ENCODE measurements around the gene KLHL17.
"Not testable (repeated sequence)": the region's sequence is repeated elsewhere in the genome, so short reads cannot be mapped to it uniquely, and the experiment has no call there.

The KLHL17 gene

DNA sequence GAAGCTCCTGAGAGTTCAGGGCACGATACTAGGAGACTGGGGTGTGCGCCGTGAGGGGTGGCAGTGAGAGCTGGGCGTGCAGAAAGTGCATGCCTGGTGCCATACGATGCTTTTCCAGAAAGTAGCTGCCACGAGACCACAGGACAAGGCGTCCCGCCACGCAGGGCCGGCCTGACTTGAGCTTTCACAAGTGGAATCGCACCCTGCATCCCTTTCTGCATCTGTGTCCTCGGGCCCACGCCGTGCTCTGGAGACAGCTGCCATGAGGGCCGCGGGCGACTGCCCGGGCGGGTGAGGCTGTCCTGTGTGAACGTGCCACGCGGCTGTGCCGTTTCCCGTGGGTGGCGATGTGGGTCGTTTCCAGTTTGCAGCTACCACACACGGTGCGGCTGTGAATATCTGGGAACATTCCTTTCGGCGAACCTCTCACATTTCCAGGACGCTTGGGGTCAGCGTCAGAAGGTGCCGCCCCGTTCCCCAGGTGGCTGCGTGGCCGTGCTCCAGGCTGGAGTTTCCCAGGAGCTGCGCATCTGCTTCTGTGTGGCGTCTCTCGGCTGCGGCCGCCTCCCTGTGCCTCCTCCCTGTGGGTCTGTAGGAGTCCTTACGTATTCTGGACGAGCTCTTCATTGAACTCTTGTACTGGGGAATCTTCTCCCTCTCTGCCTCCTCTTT is 22.5 kb downstream of the KLHL17 start:
- H3K27me3 ChIP-seq (ENCODE audit: insufficient read depth, low read length), result peaks cover 49% of the 10 kb centered on the region
- no peaks in the 10 kb centered on the region for H3K9me3 ChIP-seq (ENCODE audit: insufficient read depth, low read depth, low read length)
- whole genome bisulfite sequencing, result 87% methylated on average over 43 of the region's 43 CpGs
- H3K4me3 ChIP-seq (ENCODE audit: low read length), result no peak overlapping the region
- H3K4me1 ChIP-seq (ENCODE audit: insufficient read depth, low read length), result no peaks in the 10 kb centered on the region
- no peaks in the 10 kb centered on the region for H3K36me3 ChIP-seq (ENCODE audit: insufficient read depth, low read length)
- H3K9ac ChIP-seq (ENCODE audit: low read depth, low read length), result no peak overlapping the region
- H3K27ac ChIP-seq (ENCODE audit: low read depth, low read length), result no peak overlapping the region

DNA sequence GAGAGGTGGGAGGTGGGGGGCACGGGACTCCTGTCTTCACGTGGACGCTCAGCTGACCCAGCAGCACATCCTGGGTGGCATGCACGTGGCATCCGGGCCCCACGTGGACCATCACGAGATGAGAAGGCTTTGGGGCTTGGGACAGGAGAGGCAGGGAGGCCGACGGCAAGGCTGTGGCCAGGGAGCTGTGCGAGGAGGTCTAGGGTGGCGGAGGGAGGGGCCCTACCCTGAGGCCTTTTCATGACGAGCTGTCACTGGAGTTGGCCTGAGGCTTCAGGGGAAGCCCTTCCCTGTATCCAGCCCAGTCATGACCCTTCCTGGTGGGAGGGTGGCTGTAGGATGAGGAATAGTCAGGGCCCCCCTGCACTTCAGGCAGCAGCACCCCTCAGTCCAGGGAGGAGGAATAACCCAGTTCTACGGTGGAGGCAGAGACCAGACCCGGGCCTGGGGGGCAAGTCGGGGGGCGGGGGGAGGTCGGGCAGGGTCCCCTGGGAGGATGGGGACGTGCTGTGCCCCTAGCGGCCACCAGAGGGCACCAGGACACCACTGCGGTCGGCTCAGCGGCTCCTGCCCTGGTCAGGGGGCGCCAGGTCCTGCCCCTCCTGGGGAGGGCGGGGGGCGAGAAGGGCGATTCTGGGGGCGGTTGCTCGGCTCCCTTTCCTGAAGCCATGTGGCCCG is 23.6 kb downstream of the KLHL17 start:
- 23% methylated on average over 29 of the region's 29 CpGs for WGBS
- no peaks in the 10 kb centered on the region for H3K4me1 ChIP-seq (ENCODE audit: insufficient read depth, low read length)
- H3K4me3 ChIP-seq (ENCODE audit: low read length), result no peak overlapping the region
- H3K9me3 ChIP-seq (ENCODE audit: insufficient read depth, low read depth, low read length), result no peaks in the 10 kb centered on the region
- no peak overlapping the region for H3K27ac ChIP-seq (ENCODE audit: low read depth, low read length)
- no peaks in the 10 kb centered on the region for H3K36me3 ChIP-seq (ENCODE audit: insufficient read depth, low read length)
- peaks cover 55% of the 10 kb centered on the region for H3K27me3 ChIP-seq (ENCODE audit: insufficient read depth, low read length)
- no peak overlapping the region for H3K9ac ChIP-seq (ENCODE audit: low read depth, low read length)

DNA sequence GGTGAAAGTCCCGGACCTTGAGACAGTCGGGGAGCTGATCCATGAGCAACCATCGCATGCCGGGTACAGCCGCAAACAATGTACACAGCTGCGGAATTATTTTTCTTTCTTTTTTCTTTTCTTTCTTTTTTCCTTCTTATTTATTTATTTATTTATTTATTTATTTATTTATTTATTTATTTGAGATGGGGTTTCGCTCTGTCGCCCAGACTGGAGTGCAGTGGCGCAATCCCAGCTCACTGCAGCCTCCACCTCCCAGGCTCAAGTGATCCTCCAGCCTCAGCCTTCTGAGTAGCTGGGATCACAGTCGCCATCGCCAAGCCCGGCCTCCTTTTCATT is 24.1 kb downstream of the KLHL17 start:
- no peaks in the 10 kb centered on the region for H3K4me1 ChIP-seq (ENCODE audit: insufficient read depth, low read length)
- no peaks in the 10 kb centered on the region for H3K9me3 ChIP-seq (ENCODE audit: insufficient read depth, low read depth, low read length)
- H3K27me3 ChIP-seq (ENCODE audit: insufficient read depth, low read length), result peaks cover 60% of the 10 kb centered on the region
- no peaks in the 10 kb centered on the region for H3K36me3 ChIP-seq (ENCODE audit: insufficient read depth, low read length)
- H3K9ac ChIP-seq (ENCODE audit: low read depth, low read length), result no peak overlapping the region
- 66% methylated on average over 9 of the region's 12 CpGs for WGBS
- H3K4me3 ChIP-seq (ENCODE audit: low read length), result no peak overlapping the region
- no peak overlapping the region for H3K27ac ChIP-seq (ENCODE audit: low read depth, low read length)

DNA sequence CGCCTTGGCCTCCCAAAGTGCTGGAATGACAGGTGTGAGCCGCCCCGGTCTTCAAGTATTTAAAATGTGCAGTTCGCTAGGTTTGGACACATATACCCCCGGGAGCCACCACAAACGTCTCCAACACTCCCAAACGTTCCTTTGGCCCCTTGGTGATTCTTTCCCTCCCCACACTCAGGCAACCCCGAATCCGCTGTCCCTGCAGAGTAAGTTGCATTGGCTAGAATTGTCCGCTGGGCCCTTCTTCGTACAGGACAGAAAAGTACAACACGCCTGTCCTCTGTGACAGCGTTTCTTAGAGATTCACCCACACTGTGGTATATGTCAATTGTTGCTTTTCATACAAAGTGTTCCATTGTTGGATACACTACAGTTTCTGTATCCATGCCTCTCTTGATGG is 24.7 kb downstream of the KLHL17 start:
- Histone ChIP-seq H3K27me3 (ENCODE audit: insufficient read depth, low read length) (peaks cover 64% of the 10 kb centered on the region), H3K27ac (ENCODE audit: low read depth, low read length) (no peak overlapping the region)
- WGBS, result 84% methylated on average over 12 of the region's 13 CpGs

DNA sequence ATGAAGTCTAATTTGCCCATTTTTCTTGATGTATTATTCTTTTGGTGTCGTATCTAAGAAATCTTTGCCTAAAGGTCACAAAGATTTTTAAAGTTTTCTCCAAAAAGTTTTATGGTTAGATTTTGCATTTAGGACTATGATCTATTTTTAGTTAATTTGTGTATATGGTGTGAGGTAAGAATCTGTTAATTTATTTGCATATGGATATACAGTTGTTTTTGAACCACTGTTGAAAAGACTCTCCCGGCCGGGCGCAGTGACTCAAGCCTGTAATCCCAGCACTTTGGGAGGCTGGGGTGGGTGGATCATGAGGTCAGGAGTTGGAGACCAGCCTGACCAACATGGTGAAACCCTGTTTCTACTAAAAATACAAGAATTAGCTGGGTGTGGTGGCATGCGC is 27.7 kb downstream of the KLHL17 start:
- H3K9me3 ChIP-seq (ENCODE audit: insufficient read depth, low read depth, low read length); H3K27ac ChIP-seq (ENCODE audit: low read depth, low read length); H3K36me3 ChIP-seq (ENCODE audit: insufficient read depth, low read length); H3K9ac ChIP-seq (ENCODE audit: low read depth, low read length); H3K4me1 ChIP-seq (ENCODE audit: insufficient read depth, low read length); H3K4me3 ChIP-seq (ENCODE audit: low read length): not testable (repeated sequence)
- 79% methylated on average over 5 of the region's 5 CpGs for WGBS
- peaks cover 51% of the 10 kb centered on the region for H3K27me3 ChIP-seq (ENCODE audit: insufficient read depth, low read length)

More for the DNA sequence above, 24.7 kb downstream of the KLHL17 start:
- Histone ChIP-seq H3K4me3 (ENCODE audit: low read length) (no peak overlapping the region), H3K4me1 (ENCODE audit: insufficient read depth, low read length) (no peaks in the 10 kb centered on the region), H3K36me3 (ENCODE audit: insufficient read depth, low read length) (no peaks in the 10 kb centered on the region), H3K9ac (ENCODE audit: low read depth, low read length) (no peak overlapping the region), H3K9me3 (ENCODE audit: insufficient read depth, low read depth, low read length) (no peaks in the 10 kb centered on the region)

DNA sequence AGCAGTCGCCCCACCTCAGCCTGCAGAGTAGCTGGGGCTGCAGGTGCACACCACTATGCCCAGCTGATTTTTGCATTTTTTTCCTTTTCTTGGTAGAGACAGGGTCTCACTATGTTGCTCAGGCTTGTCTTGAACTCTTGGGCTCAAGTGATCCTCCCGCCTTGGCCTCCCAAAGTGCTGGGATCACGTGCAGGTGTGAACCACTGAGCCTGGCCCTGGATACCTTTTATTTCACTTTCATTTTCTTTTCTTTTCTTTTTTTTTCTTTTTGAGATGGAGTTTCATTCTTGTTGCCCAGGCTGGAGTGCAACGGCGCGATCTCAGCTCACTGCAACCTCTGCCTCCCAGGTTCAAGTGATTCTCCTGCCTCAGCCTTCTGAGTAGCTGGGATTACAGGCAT is 30.9 kb downstream of the KLHL17 start:
- not testable (repeated sequence) for H3K9ac ChIP-seq (ENCODE audit: low read depth, low read length); H3K4me1 ChIP-seq (ENCODE audit: insufficient read depth, low read length); H3K36me3 ChIP-seq (ENCODE audit: insufficient read depth, low read length); H3K9me3 ChIP-seq (ENCODE audit: insufficient read depth, low read depth, low read length); H3K4me3 ChIP-seq (ENCODE audit: low read length); H3K27ac ChIP-seq (ENCODE audit: low read depth, low read length)
- WGBS, result 95% methylated on average over 6 of the region's 6 CpGs
- peaks cover 47% of the 10 kb centered on the region for H3K27me3 ChIP-seq (ENCODE audit: insufficient read depth, low read length)

DNA sequence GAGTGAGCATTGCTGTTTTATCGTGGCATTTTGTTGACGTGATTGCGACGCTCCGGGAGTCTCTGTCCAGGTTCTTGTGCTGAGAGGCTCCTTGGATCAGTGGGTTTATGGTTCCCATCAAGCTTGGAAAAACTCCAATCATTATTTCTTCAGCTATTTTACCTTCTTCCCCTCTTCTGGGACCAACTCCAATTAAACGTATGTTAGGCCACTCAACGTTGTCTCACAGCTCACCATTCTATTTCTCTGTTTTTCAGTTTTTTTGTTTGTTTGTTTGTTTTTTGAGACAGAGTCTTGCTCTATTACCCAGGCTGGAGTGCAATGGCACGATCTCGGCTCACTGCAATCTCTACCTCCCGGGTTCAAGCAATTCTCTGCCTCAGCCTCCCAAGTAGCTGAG is 31.5 kb downstream of the KLHL17 start:
- H3K27ac ChIP-seq (ENCODE audit: low read depth, low read length), result no peak overlapping the region
- no peaks in the 10 kb centered on the region for H3K4me1 ChIP-seq (ENCODE audit: insufficient read depth, low read length)
- no peak overlapping the region for H3K4me3 ChIP-seq (ENCODE audit: low read length)
- H3K27me3 ChIP-seq (ENCODE audit: insufficient read depth, low read length), result peaks cover 45% of the 10 kb centered on the region
- H3K9me3 ChIP-seq (ENCODE audit: insufficient read depth, low read depth, low read length), result 0 out of 2 replicates have a peak, but pooled peaks cover 3% of the 10 kb centered on the region
- H3K9ac ChIP-seq (ENCODE audit: low read depth, low read length), result no peak overlapping the region
- 92% methylated on average over 10 of the region's 10 CpGs for WGBS
- H3K36me3 ChIP-seq (ENCODE audit: insufficient read depth, low read length), result no peaks in the 10 kb centered on the region

DNA sequence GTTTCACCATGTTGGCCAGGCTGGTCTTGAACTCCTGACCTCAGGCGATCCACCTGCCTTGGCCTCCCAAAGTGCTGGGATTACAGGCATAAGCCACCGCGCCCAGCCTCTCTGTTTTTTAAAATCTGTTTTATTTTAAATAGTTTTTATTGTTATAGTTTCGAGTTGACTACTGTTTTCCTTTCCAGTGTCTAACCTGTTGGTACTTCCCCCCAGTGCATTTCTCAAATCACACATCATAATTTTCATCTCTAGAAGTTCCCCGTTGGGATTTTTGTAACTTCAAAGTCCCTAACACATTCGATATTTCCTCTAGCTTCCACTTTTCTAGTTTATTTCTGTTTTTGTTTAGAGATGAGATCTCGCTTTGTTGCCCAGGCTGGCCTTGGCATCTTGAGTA is 32.0 kb downstream of the KLHL17 start:
- Histone ChIP-seq H3K4me3 (ENCODE audit: low read length) (no peak overlapping the region), H3K9me3 (ENCODE audit: insufficient read depth, low read depth, low read length) (0 out of 2 replicates have a peak, but pooled peaks cover 3% of the 10 kb centered on the region), H3K9ac (ENCODE audit: low read depth, low read length) (no peak overlapping the region), H3K4me1 (ENCODE audit: insufficient read depth, low read length) (peaks cover 3% of the 10 kb centered on the region; the same call in 1 of the 2 replicates), H3K36me3 (ENCODE audit: insufficient read depth, low read length) (no peaks in the 10 kb centered on the region), H3K27ac (ENCODE audit: low read depth, low read length) (no peak overlapping the region), H3K27me3 (ENCODE audit: insufficient read depth, low read length) (peaks cover 50% of the 10 kb centered on the region)
- WGBS, result 96% methylated on average over 7 of the region's 7 CpGs

DNA sequence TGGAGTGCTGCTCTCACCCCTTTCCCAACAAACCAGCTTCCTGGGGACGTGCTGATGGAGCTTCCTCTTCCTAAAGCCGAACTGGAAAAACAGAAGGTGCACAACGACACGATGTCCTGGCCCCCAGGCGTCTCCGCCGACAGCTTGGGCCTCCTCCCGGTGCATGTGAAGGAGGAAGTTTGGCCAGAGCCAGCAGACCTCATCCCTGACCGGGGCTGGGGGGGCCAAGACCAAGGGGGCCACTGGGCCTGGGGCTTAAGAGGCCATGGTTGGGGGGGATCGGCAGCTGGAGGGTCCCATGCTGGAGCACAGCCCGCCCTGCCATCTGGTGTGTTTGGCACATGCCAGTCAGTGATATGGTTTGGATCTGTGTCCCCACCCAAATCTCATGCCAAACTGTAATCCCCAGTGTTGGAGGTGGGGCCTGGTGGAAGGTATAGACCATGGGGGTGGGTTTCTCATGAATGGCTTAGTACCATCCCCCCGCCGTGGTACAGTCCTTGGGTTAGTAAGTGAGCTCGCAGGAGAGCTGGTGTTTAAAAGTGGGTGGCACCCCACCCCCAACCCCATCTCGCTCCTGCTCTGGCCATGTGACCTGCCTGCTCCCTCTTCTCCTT is 33.1 kb downstream of the KLHL17 start:
- Histone ChIP-seq H3K9me3 (ENCODE audit: insufficient read depth, low read depth, low read length) (0 out of 2 replicates have a peak, but pooled peaks cover 3% of the 10 kb centered on the region), H3K4me1 (ENCODE audit: insufficient read depth, low read length) (peaks cover 7% of the 10 kb centered on the region), H3K9ac (ENCODE audit: low read depth, low read length) (no peak overlapping the region), H3K27me3 (ENCODE audit: insufficient read depth, low read length) (peaks cover 59% of the 10 kb centered on the region), H3K27ac (ENCODE audit: low read depth, low read length) (no peak overlapping the region), H3K36me3 (ENCODE audit: insufficient read depth, low read length) (no peaks in the 10 kb centered on the region), H3K4me3 (ENCODE audit: low read length) (no peak overlapping the region)
- WGBS, result 80% methylated on average over 15 of the region's 15 CpGs

DNA sequence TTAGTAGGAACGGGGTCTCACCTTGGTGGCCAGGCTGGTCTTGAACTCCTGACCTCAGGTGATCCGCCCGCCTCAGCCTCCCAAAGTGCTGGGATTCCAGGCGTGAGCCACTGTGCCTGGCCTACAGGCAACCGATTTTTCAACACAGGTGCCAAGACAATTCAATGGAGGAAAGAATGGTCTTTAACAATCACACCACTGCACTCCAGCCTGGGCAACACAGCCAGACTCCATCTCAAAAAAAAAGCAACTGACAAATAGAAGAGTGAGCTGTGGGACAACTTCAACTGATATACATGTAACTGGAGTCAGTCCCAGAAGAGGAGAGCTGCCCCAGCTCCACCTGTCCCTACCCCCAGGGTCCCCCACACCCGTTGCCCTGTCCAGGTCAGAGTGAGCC is 34.2 kb downstream of the KLHL17 start:
- H3K27me3 ChIP-seq (ENCODE audit: insufficient read depth, low read length), result peaks cover 59% of the 10 kb centered on the region
- WGBS, result 91% methylated on average over 6 of the region's 6 CpGs
- H3K9me3 ChIP-seq (ENCODE audit: insufficient read depth, low read depth, low read length); H3K27ac ChIP-seq (ENCODE audit: low read depth, low read length); H3K9ac ChIP-seq (ENCODE audit: low read depth, low read length); H3K4me3 ChIP-seq (ENCODE audit: low read length); H3K36me3 ChIP-seq (ENCODE audit: insufficient read depth, low read length); H3K4me1 ChIP-seq (ENCODE audit: insufficient read depth, low read length): not testable (repeated sequence)
